HG02870 (cell line): ENCODE results near the gene EMC8.
A peak's percentile ranks its signal among the peaks of the same experiment; 100 is the strongest.
"Not testable (repeated sequence)": the region's sequence is repeated elsewhere in the genome, so short reads cannot be mapped to it uniquely, and the experiment has no call there.

Source experiments
- ATAC-seq: cut with Tn5 transposase; IDR thresholded peaks from one replicate; pipeline ENCODE4 v1.9.1; 2021; ENCODE audit warnings: mild to moderate bottlenecking, moderate library complexity; ENCODE audit not compliant: unreplicated experiment

Gene EMC8

DNA sequence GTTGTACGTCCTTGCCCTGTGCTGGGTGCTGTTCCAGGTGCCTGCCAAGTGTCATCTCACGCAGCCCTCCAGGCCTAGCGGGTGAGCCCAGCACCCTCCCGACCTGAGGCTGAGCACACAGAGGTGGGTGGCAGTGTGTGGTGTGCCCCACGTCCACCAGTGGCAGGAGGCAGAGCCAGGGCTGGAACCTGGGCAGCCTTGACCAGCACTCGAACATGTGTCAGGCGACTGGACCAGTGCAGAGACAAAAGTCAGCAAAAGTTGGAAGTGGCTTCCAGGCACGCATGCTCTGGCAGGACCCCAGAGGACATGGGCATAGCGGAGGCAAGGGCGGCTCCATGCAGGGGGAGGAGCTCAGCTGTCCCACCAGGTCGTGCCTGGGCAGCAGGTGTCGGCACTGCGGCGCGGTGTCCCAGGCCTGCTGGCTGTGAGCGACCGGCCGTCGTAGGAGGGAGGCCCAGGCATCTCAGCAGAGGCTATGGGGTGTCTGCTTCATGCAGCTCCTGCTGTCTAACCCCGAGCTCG, 35.9 kb upstream of the EMC8 start:
- ATAC-seq: no peak

GRCh38 chr16:85834741-85835140, 35.4 kb upstream of the EMC8 start:
- ATAC-seq: no peak

- no peak for ATAC-seq
Measured at GRCh38 chr16:85833219-85833920, 34.0 kb upstream of the EMC8 start.

- no peak for ATAC-seq
Measured at GRCh38 chr16:85832570-85833218, 33.4 kb upstream of the EMC8 start.

- no peak for ATAC-seq
Measured at GRCh38 chr16:85830821-85831220, 31.5 kb upstream of the EMC8 start.

DNA sequence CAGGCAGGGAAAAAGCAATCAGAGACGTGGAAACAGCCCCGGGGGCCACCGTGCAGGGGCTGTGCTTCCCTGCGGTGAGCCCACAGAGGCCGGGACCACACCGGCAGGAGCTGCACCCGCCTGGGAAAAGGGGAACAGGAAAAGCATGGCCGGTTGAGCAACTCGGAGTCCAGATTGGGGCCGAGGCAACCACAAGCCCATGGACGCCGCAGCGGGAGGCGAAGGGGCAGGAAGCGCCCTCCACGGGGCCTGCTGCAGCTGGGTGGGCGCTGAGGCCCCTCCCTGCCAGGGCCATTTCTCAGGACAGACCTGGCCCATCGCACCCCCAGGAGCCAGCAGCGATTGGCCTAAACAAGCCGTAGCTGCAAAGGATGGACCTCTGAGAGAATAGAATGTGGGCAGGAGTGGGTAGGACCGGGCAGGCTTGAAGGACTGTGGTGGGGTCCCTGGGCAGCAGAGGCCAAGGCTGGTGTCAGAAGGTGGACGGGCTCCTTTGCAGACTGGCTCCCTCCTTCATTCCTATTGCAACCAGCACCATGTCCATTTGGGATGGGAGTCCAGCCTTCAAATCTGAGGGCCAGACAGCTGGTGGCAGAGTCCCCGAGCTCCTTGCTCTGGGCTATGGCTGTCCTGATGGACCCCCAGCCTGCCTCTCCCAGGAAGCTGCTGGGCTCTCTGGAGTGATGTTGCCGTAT, 30.6 kb upstream of the EMC8 start:
- no peak for ATAC-seq

- ATAC-seq: no peak
Measured at GRCh38 chr16:85829171-85829719, 29.9 kb upstream of the EMC8 start.

GRCh38 chr16:85828166-85828565, 28.8 kb upstream of the EMC8 start:
- no peak for ATAC-seq

GRCh38 chr16:85826686-85827247, 27.4 kb upstream of the EMC8 start:
- ATAC-seq: no peak

- no peak for ATAC-seq
Measured at GRCh38 chr16:85825326-85825725, 26.0 kb upstream of the EMC8 start.

DNA sequence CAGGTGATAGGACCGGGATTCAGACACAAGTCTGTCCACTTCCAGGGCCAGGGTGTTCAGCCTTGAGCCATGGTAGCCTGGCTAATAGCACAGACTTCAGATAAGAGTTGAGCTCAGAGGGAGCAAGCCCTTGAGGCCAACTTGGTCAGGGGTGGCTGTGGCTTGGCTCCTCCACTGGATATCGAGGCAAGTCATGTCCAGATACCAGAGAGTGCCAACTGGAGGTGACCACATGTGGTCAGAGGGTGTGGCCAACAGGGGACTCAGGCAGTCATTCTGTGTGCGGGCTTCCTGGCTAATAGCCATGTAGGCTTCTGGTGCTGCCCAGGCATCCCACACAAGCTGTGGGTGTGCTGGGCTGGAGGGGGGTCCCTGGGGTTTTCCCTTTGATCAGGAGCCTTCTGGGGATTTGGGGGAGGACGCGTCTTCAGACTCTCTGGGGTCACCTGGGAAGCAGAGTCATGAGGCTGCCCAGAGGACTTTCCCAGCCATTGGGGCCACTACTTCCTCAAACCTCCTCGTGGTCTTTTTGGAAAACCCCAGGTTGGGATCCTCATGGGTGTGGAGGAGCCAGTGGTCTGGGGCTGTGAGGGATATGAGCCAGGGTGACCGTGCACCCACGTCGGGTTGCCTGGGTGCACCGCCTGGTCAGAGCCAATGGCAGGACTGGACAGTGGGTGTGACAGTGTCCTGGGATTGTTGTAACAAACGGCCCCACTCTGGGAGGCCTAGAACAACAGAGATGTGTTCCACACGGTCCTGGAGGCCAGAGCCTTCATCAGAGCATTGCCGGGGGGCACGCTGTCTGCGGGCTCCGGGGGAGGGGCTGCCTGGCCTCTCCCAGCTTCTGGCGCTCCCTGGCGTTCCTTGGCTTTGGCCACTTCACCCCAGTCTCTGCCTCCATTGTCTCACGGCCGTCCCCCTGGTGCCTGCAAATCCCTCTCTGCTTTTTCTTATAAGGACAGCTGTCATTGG, 25.1 kb upstream of the EMC8 start:
- no peak for ATAC-seq

DNA sequence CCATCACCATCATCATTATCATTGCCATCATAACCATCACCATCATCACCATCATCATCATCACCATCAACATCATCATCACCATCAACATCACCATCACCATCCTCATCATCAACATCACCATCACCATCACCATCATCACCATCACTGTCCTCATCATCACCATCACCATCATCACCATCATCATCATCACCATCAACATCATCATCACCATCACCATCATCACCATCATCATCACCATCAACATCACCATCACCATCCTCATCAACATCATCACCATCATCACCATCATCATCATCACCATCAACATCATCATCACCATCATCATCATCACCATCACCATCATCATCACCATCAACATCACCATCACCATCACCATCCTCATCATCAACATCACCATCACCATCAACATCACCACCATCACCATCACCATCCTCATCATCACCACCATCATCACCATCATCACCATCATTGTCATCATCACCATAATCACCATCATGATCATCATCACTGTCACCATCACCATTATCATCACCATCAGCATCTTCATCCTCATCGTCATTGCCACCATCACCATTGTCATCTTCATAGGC, 24.1 kb upstream of the EMC8 start:
- no peak for ATAC-seq

GRCh38 chr16:85822145-85822544, 22.8 kb upstream of the EMC8 start:
- ATAC-seq: no peak

DNA sequence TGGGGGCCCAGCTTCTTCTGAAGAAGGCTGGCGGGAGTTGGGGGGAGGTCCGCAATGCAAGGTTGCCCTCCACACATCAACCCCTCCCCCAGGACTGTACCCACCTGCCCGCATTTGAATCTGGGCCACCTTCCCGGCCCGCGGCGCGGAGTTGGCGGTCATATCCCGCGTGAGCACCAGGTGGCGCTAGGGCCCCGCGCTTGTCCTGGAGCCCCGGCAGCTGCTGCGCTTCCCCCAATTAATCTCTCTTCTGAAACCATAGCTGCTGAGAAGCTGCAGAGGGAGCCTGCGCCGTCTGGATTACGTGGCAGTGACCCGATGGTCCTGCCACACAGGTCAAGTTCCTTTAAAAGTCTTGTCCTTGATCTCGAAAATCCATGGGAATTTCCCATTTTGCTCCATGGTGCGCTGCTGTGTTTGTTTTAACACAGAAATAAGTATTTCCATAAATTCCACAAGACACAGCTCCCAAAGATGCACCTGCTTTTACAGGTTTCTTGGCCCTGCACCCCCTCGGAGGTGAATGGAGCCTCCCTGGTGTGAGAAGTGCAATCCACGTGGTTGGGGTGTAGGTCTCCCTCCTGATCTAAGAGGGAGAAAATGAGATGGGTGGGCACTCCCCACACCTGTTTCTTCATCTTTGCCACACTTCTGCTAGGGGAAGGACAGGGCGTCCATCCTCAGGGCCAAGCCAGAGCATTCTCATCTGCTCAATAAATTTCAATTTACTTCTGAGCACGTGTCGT, 22.2 kb upstream of the EMC8 start:
- ATAC-seq: peak; percentile 61

- ATAC-seq: no peak
Measured at GRCh38 chr16:85820604-85821372, 21.4 kb upstream of the EMC8 start.

- ATAC-seq: no peak
Measured at GRCh38 chr16:85819771-85820170, 20.4 kb upstream of the EMC8 start.

GRCh38 chr16:85819245-85819644, 19.9 kb upstream of the EMC8 start:
- no peak for ATAC-seq

- ATAC-seq: not testable (repeated sequence)
Measured at GRCh38 chr16:85817195-85817594, 17.9 kb upstream of the EMC8 start.
